Right lung (tissue), 5 donors: ENCODE measurements around the gene RANGRF. TPM values are rescaled to one million over a fixed set of nuclear protein-coding genes. Genes with fewer than 3 reads are reported as not detected.
A peak's percentile ranks its signal among the peaks of the same experiment; 100 is the strongest.

Experiments used
- DNase-seq, 2 donors: peaks; one replicate each; pipeline ENCODE4 v3.0.0-alpha.2; 2013
- polyA plus RNA-seq, 5 donors: library from polyadenylated mRNA; unstranded; fragments of 120-200 nt; gene quantifications; one replicate each; pipeline versions ENCODE4 v1.2.1 to v1.2.3, GENCODE V29; 2013; ENCODE audit warnings: inconsistent platforms in 1 of 5, low replicate concordance in 1 of 5; ENCODE audit not compliant: insufficient read length in 5 of 5, insufficient read depth in 1 of 5

RANGRF gene
- polyA plus RNA-seq, 5 donors = 21.1 to 34.5 (median 28.4) TPM

- DNase-seq = no peak
Measured at GRCh38 chr17:8311131-8311790, 22.8 kb downstream of the RANGRF start.

- no peak for DNase-seq
Measured at GRCh38 chr17:8312251-8312650, 23.8 kb downstream of the RANGRF start.

GRCh38 chr17:8312726-8313600 lies 24.5 kb downstream of the RANGRF start:
- DNase-seq = no peak

- DNase-seq = no peak
Measured at GRCh38 chr17:8314797-8315763, 26.6 kb downstream of the RANGRF start.

- no peak for DNase-seq
Measured at GRCh38 chr17:8315764-8316217, 27.3 kb downstream of the RANGRF start.

GRCh38 chr17:8318010-8318935 lies 29.8 kb downstream of the RANGRF start:
- DNase-seq = no peak

GRCh38 chr17:8320262-8320661 lies 31.8 kb downstream of the RANGRF start:
- DNase-seq = no peak

- no peak for DNase-seq
Measured at GRCh38 chr17:8320990-8321389, 32.5 kb downstream of the RANGRF start.

- DNase-seq = no peak
Measured at GRCh38 chr17:8322061-8322460, 33.6 kb downstream of the RANGRF start.

- no peak for DNase-seq
Measured at GRCh38 chr17:8324132-8324531, 35.7 kb downstream of the RANGRF start.

- no peak for DNase-seq
Measured at GRCh38 chr17:8324923-8325322, 36.5 kb downstream of the RANGRF start.

GRCh38 chr17:8326511-8327302 lies 38.2 kb downstream of the RANGRF start:
- peak; percentile 51 to 68 for DNase-seq

- DNase-seq = peak in 1 of 2 donors; percentile 23
Measured at GRCh38 chr17:8327303-8327649, 38.8 kb downstream of the RANGRF start.

GRCh38 chr17:8332128-8332527 lies 43.7 kb downstream of the RANGRF start:
- no peak for DNase-seq

GRCh38 chr17:8332688-8333087 lies 44.2 kb downstream of the RANGRF start:
- DNase-seq = no peak

GRCh38 chr17:8333281-8333680 lies 44.8 kb downstream of the RANGRF start:
- DNase-seq = no peak

- no peak for DNase-seq
Measured at GRCh38 chr17:8337802-8338752, 49.6 kb downstream of the RANGRF start.

- no peak for DNase-seq
Measured at GRCh38 chr17:8338753-8339140, 50.3 kb downstream of the RANGRF start.

- no peak for DNase-seq
Measured at GRCh38 chr17:8339540-8339939, 51.1 kb downstream of the RANGRF start, which contains the start of gene ODF4. TSS of gene ODF4 (plus strand) at chr17:8339840. CDS start at chr17:8340052, 212 bp downstream.
